ENCODE results near the gene HSPA1L. TPM values are rescaled to one million over a fixed set of nuclear protein-coding genes. Genes with fewer than 3 reads are reported as not detected.

The HSPA1L gene
- total RNA-seq, 1 donor from 2014 or later, result 1.2 TPM

DNA sequence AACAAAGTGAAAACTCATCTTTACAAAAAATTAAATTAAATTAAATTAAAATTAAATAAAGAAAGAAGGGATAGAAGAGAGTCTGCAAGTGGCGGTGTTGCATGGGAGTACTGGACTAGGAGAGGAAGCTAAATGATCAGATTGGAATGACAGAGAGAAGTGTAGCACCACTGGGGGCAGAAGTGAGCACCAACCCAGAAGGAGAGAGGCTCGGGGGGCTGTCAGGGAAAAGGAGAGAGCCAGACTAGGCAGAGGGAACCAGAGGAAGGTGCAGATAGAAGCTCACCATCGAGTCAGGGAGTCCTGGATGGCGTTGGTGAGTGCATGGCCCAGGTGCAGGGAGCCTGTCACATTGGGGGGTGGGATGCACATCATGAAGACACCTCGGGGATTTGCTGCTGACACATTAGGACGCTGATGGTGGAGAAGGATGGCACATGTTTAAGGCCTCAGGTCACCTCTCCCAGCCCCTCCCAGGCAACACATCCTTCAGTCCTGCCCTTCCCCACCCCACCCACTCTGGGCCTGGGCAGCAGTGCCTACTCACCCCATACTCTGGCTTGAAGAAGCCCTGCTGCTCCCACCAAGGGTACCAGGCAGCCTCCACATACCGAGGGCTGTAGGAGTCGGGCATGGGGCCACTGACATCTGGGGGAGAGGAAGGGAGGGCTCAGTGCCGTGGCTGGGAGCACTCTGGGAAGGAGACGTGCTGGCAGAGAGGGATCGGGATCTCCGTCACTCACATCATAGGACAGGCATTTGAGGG is 23.6 kb downstream of the HSPA1L start:
- Mint-ChIP-seq H3K4me3 (peak overlapping the region; percentile 42), H3K4me1 (peaks cover 67% of the 10 kb centered on the region), H3K9me3 (no peaks in the 10 kb centered on the region), H3K27ac (peak overlapping the region; percentile 72), H3K27me3 (no peaks in the 10 kb centered on the region), H3K36me3 (ENCODE audit: low read depth) (peaks cover 45% of the 10 kb centered on the region)
- TF ChIP-seq, protein P1, sequence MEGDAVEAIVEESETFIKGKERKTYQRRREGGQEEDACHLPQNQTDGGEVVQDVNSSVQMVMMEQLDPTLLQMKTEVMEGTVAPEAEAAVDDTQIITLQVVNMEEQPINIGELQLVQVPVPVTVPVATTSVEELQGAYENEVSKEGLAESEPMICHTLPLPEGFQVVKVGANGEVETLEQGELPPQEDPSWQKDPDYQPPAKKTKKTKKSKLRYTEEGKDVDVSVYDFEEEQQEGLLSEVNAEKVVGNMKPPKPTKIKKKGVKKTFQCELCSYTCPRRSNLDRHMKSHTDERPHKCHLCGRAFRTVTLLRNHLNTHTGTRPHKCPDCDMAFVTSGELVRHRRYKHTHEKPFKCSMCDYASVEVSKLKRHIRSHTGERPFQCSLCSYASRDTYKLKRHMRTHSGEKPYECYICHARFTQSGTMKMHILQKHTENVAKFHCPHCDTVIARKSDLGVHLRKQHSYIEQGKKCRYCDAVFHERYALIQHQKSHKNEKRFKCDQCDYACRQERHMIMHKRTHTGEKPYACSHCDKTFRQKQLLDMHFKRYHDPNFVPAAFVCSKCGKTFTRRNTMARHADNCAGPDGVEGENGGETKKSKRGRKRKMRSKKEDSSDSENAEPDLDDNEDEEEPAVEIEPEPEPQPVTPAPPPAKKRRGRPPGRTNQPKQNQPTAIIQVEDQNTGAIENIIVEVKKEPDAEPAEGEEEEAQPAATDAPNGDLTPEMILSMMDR (IDR thresholded peaks at IDR 0.05), result no peak
- ChIA-PET CTCF (interaction anchor here (0.6 to 1.6 kb wide), 10 partner anchors 9 to 208 kb away, joined by 3 to 8 read pairs (median 4); partner anchors contain the start of genes CLIC1, DDAH2, LSM2 and MSH5), POLR2A (interaction anchor here (0.6 to 4.4 kb wide), 7 partner anchors 14 to 131 kb away, joined by 3 to 43 read pairs (median 7); partner anchors contain the start of genes C6orf47, CLIC1, LSM2 and MSH5)
- intact Hi-C loops (cut with micrococcal nuclease), result loop anchor here (1.0 kb wide), 1 partner anchor 244 kb away; the partner anchor contains the start of gene NFKBIL1
- ATAC-seq (ENCODE audit: low read depth) (no peak), DNase-seq (no peak)

DNA sequence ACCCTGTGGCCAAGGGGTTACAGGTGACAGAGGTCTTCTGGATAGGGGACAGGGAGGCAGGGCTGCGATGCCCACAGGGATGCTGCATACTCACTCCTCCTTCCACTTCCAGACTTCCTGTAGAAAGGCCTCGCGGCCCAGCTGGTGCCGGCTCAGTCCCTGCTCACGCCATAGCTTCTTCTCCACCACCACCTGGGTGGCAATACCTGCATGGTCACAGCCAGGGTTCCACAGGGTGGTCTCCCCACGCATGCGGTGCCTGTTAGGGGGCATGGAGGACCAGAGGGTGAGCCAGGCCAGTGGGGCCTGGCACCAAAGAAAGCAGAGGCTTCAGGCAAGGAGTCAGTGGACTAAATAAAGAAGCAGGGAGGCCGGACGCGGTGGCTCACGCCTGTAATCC is 29.6 kb downstream of the HSPA1L start:
- POLR2A ChIA-PET, result interaction anchor here (1.3 kb wide), 1 partner anchor 10 kb away, joined by 5 read pairs; the partner anchor contains the start of gene VARS1
- DNase-seq, result no peak
- peaks cover 56% of the 10 kb centered on the region for H3K36me3 Mint-ChIP-seq (ENCODE audit: low read depth)

DNA sequence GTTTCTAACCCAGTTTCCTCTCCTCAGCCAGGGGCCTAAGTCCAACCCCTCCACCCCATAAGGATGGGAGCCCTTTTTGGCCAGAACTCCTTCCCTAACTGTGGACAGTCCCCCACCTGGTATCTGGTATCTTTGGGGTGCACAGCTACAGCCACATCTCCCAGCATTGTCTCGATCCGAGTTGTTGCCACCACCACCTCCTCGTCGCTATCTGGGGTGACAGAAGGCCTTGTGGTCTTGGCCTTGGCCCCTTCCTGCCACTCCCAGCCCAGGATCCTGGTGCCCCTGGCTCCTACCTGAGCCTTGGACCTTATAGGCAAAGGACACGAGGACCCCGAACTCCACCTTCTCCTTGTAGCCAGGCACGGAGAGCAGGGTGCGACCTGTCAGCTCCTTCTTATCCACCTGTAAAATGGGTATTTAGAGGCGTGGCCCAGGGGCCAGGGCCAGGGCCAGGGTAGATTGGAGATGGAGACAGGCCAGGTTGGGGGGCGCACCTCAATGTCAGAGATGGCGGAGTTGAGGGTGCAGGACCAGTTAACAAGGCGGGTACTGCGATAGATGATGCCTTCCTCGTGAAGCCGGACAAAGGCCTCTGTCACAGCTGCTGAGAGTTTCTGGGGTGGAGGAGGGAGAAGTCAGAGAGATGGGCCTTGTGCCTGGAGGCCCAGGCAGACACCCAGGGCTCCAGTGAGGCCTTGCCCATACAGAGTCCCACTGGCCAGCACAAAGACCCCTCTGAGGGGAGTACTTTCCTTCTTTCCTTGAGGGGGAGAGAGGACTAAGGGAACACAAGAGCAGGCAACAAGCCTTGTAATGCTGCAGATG is 30.8 kb downstream of the HSPA1L start:
- Mint-ChIP-seq H3K27ac (no peak overlapping the region), H3K9me3 (no peaks in the 10 kb centered on the region), H3K36me3 (ENCODE audit: low read depth) (peaks cover 60% of the 10 kb centered on the region), H3K27me3 (no peaks in the 10 kb centered on the region), H3K4me3 (no peak overlapping the region), H3K4me1 (peaks cover 12% of the 10 kb centered on the region)
- POLR2A ChIA-PET, result interaction anchor here (0.5 to 1.6 kb wide), 3 partner anchors 13 to 90 kb away, joined by 3 to 13 read pairs (median 4); partner anchors contain the start of gene MSH5
- ATAC-seq (ENCODE audit: low read depth) (no peak), DNase-seq (no peak)
- CTCF ChIA-PET, result no interaction called here
- intact Hi-C loops (cut with micrococcal nuclease), result no loop called here
- TF ChIP-seq, protein P1 (IDR thresholded peaks at IDR 0.05), result no peak

More for the DNA sequence above, 29.6 kb downstream of the HSPA1L start:
- Mint-ChIP-seq H3K27ac (no peak overlapping the region), H3K4me1 (peaks cover 21% of the 10 kb centered on the region), H3K9me3 (no peaks in the 10 kb centered on the region), H3K4me3 (no peak overlapping the region), H3K27me3 (no peaks in the 10 kb centered on the region)
- intact Hi-C loops (cut with micrococcal nuclease), result no loop called here
- TF ChIP-seq, protein P1 (IDR thresholded peaks at IDR 0.05), result no peak
- CTCF ChIA-PET, result no interaction called here
- no peak for ATAC-seq (ENCODE audit: low read depth)

DNA sequence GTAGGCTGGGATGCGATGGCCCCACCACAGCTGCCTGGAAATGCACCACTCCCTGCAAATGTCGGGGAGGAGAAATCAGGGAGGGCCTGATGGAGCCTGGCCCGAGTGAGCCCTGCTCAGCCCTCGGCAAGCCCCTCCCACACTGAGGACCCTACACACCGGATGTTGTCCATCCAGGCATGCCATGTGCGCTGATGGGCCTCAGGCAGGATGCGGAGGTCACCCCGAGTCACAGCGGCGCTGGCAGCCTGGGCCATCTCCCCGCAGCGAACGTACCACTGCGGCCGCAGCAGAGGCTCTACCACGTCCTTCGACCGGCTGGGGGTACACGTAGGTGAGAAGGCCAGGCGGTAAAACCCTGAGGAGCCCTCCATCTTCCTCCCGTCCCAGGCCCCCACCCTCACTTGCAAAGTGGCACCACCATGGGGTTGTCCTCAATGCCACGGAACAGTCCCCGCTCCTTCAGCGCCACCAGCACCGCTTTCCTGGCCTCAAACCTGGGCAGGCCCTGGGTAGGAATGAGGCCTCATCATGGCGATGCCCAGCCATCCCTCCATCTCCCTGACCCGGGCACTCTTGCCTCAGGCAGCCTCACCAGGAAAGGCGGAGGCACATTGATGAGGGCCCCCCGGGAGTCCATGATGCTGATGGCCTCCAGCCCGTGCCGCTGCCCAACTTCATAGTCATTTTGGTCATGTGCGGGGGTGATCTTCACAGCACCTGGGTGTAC is 32.8 kb downstream of the HSPA1L start:
- TF ChIP-seq, protein P1 (IDR thresholded peaks at IDR 0.05), result no peak
- Mint-ChIP-seq H3K9me3 (no peaks in the 10 kb centered on the region), H3K27ac (no peak overlapping the region), H3K36me3 (ENCODE audit: low read depth) (peaks cover 67% of the 10 kb centered on the region), H3K27me3 (no peaks in the 10 kb centered on the region), H3K4me1 (peaks cover 5% of the 10 kb centered on the region), H3K4me3 (no peak overlapping the region)
- no peak for DNase-seq
- intact Hi-C loops (cut with micrococcal nuclease), result no loop called here
- no peak for ATAC-seq (ENCODE audit: low read depth)
- ChIA-PET POLR2A (interaction anchor here (0.8 kb wide), 1 partner anchor 145 kb away, joined by 4 read pairs; no protein-coding TSS in a partner anchor), CTCF (no interaction called here)

Measured in activated B cell treated with CpG ODN at 0.5 μM for 24 hours (primary cell).